ENCODE results near the gene ART5.
A peak's percentile ranks its signal among the peaks of the same experiment; 100 is the strongest.
"Not testable (repeated sequence)": the region's sequence is repeated elsewhere in the genome, so short reads cannot be mapped to it uniquely, and the experiment has no call there.

ART5 gene

GRCh38 chr11:3657331-3657730 is 15.5 kb upstream of the ART5 start:
- DNase-seq (ENCODE audit: low spot score) = not testable (repeated sequence)

- no peak for DNase-seq (ENCODE audit: low spot score)
These were observed 13.8 kb upstream of the ART5 start for GRCh38 chr11:3655547-3655946.

GRCh38 chr11:3652514-3652913 is 10.7 kb upstream of the ART5 start:
- DNase-seq (ENCODE audit: low spot score) = not testable (repeated sequence)

GRCh38 chr11:3649374-3649773 is 7.6 kb upstream of the ART5 start:
- DNase-seq (ENCODE audit: low spot score) = not testable (repeated sequence)

DNA sequence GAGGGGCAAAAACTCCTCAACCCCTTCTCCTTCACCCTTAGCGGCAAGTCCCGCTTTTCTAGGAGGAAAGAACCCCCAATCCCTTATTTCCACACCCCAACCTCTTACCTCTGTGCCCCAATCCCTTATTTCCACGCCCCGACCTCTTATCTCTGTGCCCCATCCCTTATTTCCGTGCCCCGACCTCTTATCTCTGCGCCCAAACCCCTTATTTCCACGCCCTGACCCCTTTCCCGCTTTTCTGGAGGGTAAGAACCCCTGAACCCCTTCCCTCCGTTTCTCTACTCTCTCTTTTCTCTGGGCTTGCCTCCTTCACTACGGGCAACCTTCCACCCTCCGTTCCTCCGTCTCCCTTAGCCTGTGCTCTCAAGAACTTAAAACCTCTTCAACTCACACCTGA is 7.1 kb upstream of the ART5 start:
- not testable (repeated sequence) for DNase-seq (ENCODE audit: low spot score)

DNA sequence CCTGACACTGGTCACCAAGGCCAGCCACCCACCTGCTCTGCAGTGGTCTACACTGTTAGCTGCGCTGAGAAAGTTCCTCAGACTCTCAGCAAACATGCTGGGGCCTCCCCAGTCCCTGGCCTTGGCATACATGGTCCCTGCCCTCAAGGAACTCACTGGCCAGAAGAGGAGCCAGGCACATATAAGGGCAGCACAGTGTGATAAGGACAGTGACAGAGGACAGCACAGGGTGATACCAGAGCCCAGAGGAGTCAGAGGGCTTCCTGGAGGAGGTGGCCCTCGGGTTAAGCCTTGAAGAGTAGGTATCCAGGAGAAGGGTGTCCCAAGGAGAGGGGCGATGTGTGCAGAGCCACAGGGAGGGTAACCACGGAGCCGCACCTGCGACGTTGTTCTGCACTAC is 3.8 kb upstream of the ART5 start:
- DNase-seq (ENCODE audit: low spot score) = no peak

- DNase-seq (ENCODE audit: low spot score) = no peak
These were observed 3.0 kb upstream of the ART5 start, which contains the start of gene ART1 for GRCh38 chr11:3644817-3645235. TSS of gene ART1 (plus strand) at chr11:3645128. CDS start at chr11:3659214, 14,086 bp downstream.

- not testable (repeated sequence) for DNase-seq (ENCODE audit: low spot score)
These were observed 1.3 kb upstream of the ART5 start for GRCh38 chr11:3643102-3643546.

GRCh38 chr11:3642071-3642951 is 519 bp upstream of the ART5 start:
- DNase-seq (ENCODE audit: low spot score) = peak; percentile 11

GRCh38 chr11:3641191-3641590 is 601 bp downstream of the ART5 start:
- no peak for DNase-seq (ENCODE audit: low spot score)

GRCh38 chr11:3639841-3640240 is 2.0 kb downstream of the ART5 start:
- DNase-seq (ENCODE audit: low spot score) = no peak

GRCh38 chr11:3638513-3638912 is 3.3 kb downstream of the ART5 start:
- no peak for DNase-seq (ENCODE audit: low spot score)

- DNase-seq (ENCODE audit: low spot score) = no peak
These were observed 4.6 kb downstream of the ART5 start for GRCh38 chr11:3637201-3637600.

GRCh38 chr11:3635641-3636375 is 6.0 kb downstream of the ART5 start:
- DNase-seq (ENCODE audit: low spot score) = no peak

GRCh38 chr11:3632070-3632660 is 9.6 kb downstream of the ART5 start:
- DNase-seq (ENCODE audit: low spot score) = no peak

DNA sequence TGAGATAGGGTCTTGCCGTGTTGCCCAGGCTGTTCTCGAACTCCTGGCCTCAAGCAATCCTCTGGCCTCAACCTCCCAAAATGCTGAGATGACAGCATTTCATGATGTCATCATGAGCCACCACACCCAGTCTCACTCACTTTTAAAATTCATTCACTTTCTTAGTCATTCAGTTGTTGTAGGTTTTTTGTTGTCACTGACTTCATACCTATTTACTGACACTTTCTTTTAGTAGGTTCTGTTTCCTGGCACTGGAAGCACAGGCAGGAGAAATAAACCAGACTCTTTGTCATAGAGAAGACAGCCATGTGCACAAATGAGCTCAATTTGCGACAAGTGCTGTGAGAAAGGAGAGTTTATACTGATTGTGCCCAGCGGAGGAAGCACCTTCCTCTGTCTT is 10.5 kb downstream of the ART5 start:
- no peak for DNase-seq (ENCODE audit: low spot score)

DNA sequence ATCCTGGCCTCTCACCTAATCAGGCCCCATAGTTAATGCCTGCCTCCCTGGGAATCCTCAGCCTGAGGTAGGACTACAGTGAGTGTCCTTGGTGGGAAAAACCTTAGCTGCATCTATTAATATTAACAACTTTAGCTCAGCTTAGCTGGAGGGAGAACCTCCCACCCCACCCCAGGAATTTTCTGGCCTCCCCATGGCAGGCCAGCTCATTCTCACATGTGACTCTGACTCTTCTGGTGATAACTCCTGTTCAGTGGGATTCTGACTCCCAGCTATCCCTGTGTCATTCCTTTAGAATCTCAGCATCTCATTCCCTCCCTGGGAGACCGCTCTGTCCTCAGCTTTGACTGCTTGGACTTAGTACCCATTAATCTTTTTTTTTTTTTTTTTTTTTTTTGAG is 14.5 kb downstream of the ART5 start:
- no peak for DNase-seq (ENCODE audit: low spot score)

DNA sequence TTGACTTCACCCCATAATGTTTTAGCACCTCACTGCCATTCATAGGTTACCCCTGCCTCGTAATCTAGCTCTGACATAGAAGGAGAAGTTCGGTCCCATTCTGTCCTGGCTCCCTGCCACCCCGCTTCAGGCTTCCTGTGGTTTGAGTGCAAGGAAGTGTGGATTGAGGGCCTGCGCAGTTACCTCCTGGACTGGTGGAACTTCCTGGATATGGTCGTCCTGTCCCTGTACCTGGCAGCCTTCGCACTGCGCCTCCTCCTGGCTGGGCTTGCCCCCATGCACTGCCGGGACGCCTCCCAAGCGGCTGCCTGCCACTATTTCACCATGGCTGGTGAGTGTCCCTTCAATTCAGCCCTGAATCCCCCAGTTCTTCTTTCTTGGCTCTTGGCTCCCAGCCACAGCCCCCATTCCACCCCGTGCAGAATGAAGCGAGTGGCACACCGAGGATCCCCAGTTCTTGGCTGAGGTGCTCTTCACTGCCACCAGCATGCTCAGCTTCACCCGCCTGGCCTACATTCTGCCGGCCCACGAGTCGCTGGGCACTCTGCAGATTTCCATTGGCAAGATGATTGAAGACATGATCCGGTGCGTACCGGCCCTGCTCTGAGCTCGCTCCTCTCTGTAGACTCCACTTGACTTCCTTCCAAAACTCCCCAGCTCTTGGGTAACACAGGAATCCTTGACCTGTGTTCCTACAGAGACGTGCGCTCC is 15.4 kb downstream of the ART5 start:
- peak; percentile 52 for DNase-seq (ENCODE audit: low spot score)

DNA sequence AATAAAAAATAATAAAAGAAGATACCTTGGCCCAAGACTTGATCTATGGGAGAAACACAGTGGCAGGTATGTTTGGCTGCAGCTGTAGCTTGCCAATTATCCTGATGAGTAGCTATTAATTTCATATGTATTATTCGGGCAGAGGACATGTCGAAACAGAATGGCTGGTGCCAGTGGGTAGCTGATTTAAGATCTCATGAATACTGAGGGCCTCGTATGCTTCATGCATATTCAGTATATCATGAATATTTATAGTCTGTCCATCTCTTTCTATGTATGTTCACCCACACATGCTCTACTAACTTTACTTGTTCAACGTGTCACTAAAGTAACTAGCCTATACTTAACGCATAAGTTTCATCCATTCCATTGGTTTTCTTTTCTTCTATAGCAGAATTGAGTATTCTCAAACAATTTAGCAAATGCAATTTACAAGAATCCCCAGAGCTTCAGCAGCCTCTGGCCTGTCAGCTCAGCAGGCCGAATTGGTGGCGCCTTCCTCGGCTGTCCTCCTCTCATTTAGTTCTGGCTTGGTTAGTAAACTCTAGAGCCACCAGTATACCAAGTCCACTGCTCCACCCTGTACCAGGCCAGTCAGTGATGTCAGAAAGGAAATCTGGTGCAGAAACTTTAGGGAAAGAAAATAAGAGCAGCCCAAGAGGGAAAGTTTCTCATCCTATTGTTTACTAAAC is 17.9 kb downstream of the ART5 start:
- no peak for DNase-seq (ENCODE audit: low spot score)

GRCh38 chr11:3623121-3623520 is 18.7 kb downstream of the ART5 start:
- no peak for DNase-seq (ENCODE audit: low spot score)

- no peak for DNase-seq (ENCODE audit: low spot score)
These were observed 19.3 kb downstream of the ART5 start for GRCh38 chr11:3622521-3622920.

Data from pons (tissue), 1 donor.